ENCODE results near the gene PRX. TPM values are rescaled to one million over a fixed set of nuclear protein-coding genes. Genes with fewer than 3 reads are reported as not detected.

PRX gene
- total RNA-seq, 1 experiment from 2014 or later = 4.8 TPM

DNA sequence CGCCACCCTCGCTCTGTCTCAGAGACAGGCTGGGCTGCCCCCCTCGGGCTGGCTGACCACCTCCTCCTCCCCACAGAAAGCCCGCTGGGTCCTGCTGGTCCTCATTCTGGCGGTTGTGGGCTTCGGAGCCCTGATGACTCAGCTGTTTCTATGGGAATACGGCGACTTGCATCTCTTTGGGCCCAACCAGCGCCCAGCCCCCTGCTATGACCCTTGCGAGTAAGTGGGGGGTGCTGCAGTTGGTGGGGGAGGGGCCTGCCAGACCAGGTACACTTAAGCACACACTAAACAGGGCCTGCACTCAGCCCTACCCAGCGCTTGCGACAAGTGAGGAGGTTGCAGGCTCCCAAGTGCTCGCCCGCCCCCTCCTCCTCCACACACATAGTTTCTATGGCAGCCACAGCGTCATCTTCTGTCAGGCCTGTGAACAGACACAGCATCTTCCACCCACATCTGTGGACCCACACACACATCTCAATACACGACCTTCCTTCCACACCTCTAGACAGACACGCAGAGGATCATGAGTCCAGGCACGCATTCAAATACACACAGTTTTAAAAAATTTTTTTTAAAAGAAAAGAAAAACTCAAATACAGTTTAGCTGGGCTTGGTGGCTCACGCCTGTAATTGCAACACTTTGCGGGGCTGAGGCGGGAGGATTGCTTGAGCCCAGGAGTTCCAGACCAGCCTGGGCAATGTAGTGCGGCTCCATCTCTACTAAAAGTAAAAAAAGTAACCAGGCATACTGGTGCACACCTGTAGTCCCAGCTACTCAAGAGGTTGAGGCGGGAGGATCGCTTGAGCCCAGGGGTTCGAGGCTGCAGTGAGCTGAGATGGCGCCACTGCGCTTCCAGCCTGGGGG, 46.2 kb downstream of the PRX start:
- RAD21 ChIA-PET (ENCODE audit: low non-redundant PET in 1 of 2, low total read pairs in 2 of 2, uncharacterized antibody in 2 of 2, unreplicated experiment in 2 of 2) = no interaction called here
- no peak overlapping the region for H3K27ac ChIP-seq (ENCODE audit: low read depth, low read length)
- ATAC-seq = no peak
- no peak overlapping the region for H3K9ac ChIP-seq (ENCODE audit: low read length)
- no peak overlapping the region for H3K4me2 ChIP-seq (ENCODE audit: low read length)
- POLR2A ChIA-PET = no interaction called here
- intact Hi-C loops (cut with micrococcal nuclease) = no loop called here
- BruUV-seq (replicated peaks) = no TSS peak
- CTCF ChIA-PET = no interaction called here
- no peaks in the 10 kb centered on the region for H3K4me1 ChIP-seq (ENCODE audit: control insufficient read depth in 1 of 2, insufficient read depth in 2 of 2, low read length in 2 of 2)
- H3K4me3 ChIP-seq (replicated peaks in 1 of 2; ENCODE audit: low read depth in 1 of 2, low read length in 2 of 2) = no peak overlapping the region
- H3K79me2 ChIP-seq (ENCODE audit: insufficient read depth, low read length) = no peaks in the 10 kb centered on the region
- no peaks in the 10 kb centered on the region for H4K20me1 ChIP-seq (ENCODE audit: insufficient read depth)
- H3K27me3 ChIP-seq (ENCODE audit: insufficient read depth, low read length) = no peaks in the 10 kb centered on the region
- no peaks in the 10 kb centered on the region for H3K9me2 ChIP-seq (ENCODE audit: insufficient read depth)
- peaks cover 0 to 5% of the 10 kb centered on the region in 2 experiments; a peak in 2 of 4 replicates for H3K36me3 ChIP-seq (ENCODE audit: control insufficient read depth in 1 of 2, insufficient read depth in 2 of 2, low read length in 2 of 2)
- H2AFZ ChIP-seq (ENCODE audit: low read depth, low read length, poor library complexity, severe bottlenecking) = no peak overlapping the region
- no peak for DNase-seq (ENCODE audit: low read depth, low spot score)
- TF ChIP-seq YY1 (IDR thresholded peaks at IDR 0.05; ENCODE audit: extremely low read depth, insufficient replicate concordance, low read depth, low read length) (no peak), EZH2 (IDR thresholded peaks at IDR 0.05) (no peak), TCF7L2 (IDR thresholded peaks at IDR 0.05; ENCODE audit: borderline replicate concordance, extremely low read depth, insufficient read depth, insufficient read length) (no peak), CBX3 (IDR thresholded peaks at IDR 0.05; ENCODE audit: low read depth) (no peak), ELF1 (IDR thresholded peaks at IDR 0.05; ENCODE audit: borderline replicate concordance, low read depth) (no peak), SIN3A (IDR thresholded peaks at IDR 0.05; ENCODE audit: low read depth) (no peak), POLR2A (IDR thresholded peaks at IDR 0.05; ENCODE audit: borderline replicate concordance, extremely low read depth, insufficient read depth, insufficient read length) (no peak), ZNF274 (IDR thresholded peaks at IDR 0.05; ENCODE audit: low read depth, low read length) (no peak), JUND (IDR thresholded peaks at IDR 0.05) (no peak)
- TF ChIP-seq, protein P1, sequence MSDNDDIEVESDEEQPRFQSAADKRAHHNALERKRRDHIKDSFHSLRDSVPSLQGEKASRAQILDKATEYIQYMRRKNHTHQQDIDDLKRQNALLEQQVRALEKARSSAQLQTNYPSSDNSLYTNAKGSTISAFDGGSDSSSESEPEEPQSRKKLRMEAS (IDR thresholded peaks at IDR 0.05) = no peak
- TF ChIP-seq, protein P2, sequence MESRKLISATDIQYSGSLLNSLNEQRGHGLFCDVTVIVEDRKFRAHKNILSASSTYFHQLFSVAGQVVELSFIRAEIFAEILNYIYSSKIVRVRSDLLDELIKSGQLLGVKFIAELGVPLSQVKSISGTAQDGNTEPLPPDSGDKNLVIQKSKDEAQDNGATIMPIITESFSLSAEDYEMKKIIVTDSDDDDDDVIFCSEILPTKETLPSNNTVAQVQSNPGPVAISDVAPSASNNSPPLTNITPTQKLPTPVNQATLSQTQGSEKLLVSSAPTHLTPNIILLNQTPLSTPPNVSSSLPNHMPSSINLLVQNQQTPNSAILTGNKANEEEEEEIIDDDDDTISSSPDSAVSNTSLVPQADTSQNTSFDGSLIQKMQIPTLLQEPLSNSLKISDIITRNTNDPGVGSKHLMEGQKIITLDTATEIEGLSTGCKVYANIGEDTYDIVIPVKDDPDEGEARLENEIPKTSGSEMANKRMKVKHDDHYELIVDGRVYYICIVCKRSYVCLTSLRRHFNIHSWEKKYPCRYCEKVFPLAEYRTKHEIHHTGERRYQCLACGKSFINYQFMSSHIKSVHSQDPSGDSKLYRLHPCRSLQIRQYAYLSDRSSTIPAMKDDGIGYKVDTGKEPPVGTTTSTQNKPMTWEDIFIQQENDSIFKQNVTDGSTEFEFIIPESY (IDR thresholded peaks at IDR 0.05; ENCODE audit: extremely low read depth, insufficient replicate concordance, low read length) = no peak
- TF ChIP-seq, protein P3, sequence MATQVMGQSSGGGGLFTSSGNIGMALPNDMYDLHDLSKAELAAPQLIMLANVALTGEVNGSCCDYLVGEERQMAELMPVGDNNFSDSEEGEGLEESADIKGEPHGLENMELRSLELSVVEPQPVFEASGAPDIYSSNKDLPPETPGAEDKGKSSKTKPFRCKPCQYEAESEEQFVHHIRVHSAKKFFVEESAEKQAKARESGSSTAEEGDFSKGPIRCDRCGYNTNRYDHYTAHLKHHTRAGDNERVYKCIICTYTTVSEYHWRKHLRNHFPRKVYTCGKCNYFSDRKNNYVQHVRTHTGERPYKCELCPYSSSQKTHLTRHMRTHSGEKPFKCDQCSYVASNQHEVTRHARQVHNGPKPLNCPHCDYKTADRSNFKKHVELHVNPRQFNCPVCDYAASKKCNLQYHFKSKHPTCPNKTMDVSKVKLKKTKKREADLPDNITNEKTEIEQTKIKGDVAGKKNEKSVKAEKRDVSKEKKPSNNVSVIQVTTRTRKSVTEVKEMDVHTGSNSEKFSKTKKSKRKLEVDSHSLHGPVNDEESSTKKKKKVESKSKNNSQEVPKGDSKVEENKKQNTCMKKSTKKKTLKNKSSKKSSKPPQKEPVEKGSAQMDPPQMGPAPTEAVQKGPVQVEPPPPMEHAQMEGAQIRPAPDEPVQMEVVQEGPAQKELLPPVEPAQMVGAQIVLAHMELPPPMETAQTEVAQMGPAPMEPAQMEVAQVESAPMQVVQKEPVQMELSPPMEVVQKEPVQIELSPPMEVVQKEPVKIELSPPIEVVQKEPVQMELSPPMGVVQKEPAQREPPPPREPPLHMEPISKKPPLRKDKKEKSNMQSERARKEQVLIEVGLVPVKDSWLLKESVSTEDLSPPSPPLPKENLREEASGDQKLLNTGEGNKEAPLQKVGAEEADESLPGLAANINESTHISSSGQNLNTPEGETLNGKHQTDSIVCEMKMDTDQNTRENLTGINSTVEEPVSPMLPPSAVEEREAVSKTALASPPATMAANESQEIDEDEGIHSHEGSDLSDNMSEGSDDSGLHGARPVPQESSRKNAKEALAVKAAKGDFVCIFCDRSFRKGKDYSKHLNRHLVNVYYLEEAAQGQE (IDR thresholded peaks at IDR 0.05; ENCODE audit: low read depth) = no peak
- no peaks in the 10 kb centered on the region for H3K9me3 ChIP-seq (ENCODE audit: control insufficient read depth in 1 of 2, insufficient read depth in 1 of 2, low read depth in 1 of 2, low read length in 2 of 2)
